K562 (cell line): Measurements from ENCODE around the gene AP2M1. TPM values are rescaled to one million over a fixed set of nuclear protein-coding genes. Genes with fewer than 3 reads are reported as not detected.

Experiments used
- ELF1 ChIP-seq: fragments of 200-800 bp; sonication (Bioruptor generic); IDR thresholded peaks from 2 replicates; pipeline ENCODE4 v1.6.1; 2016; ENCODE audit warnings: missing genetic modification characterization, missing compliant biosample characterization
- FOSL1 ChIP-seq: fragments of 200-800 bp; sonication (Bioruptor generic); conservative IDR thresholded peaks from 2 replicates; pipeline ENCODE4 v1.6.1; 2016; ENCODE audit warnings: missing genetic modification characterization, missing compliant biosample characterization
- IRF2 ChIP-seq: sonication (generic); formaldehyde crosslinking; IDR thresholded peaks from 2 replicates; pipeline ENCODE4 v1.8.1; 2022; ENCODE audit warnings: mild to moderate bottlenecking, missing genetic modification reagents
- JUN ChIP-seq, 2 experiments: sonication (generic) in 1 of 2; formaldehyde crosslinking in 1 of 2; IDR thresholded peaks; 2 replicates each; pipeline versions ENCODE4 v1.6.1 to v1.8.0; 2012 to 2022; ENCODE audit warnings: borderline replicate concordance in 2 of 2, mild to moderate bottlenecking in 2 of 2, improper control_type of control experiment in 1 of 2, low read depth in 1 of 2, low read length in 1 of 2, missing genetic modification reagents in 1 of 2
- KDM1A ChIP-seq, 2 experiments: fragments of 450-650 bp; IDR thresholded peaks; 2 replicates each; pipeline ENCODE4 v1.6.1; 2016; ENCODE audit warnings: mild to moderate bottlenecking in 2 of 2
- MEF2D ChIP-seq: conservative IDR thresholded peaks from 2 replicates; pipeline ENCODE4 v1.6.1; 2016; ENCODE audit warnings: low read depth, missing genetic modification characterization, missing compliant biosample characterization
- PHF21A ChIP-seq: fragments of 450-650 bp; IDR thresholded peaks from 2 replicates; pipeline ENCODE4 v1.6.1; 2017; ENCODE audit warnings: low read depth, borderline replicate concordance
- TOE1 ChIP-seq, 2 experiments: fragments of 450-650 bp in 1 of 2; sonication (generic) in 1 of 2; formaldehyde crosslinking in 1 of 2; IDR thresholded peaks; 2 replicates each; pipeline versions ENCODE4 v1.7.1 to v1.8.0; 2016 to 2022; ENCODE audit warnings: borderline replicate concordance in 2 of 2, mild to moderate bottlenecking in 2 of 2, antibody characterized with exemption in 1 of 2, inconsistent platforms in 1 of 2, low read depth in 1 of 2, missing genetic modification reagents in 1 of 2, moderate library complexity in 1 of 2
- ZNF184 ChIP-seq: sonication (generic); formaldehyde crosslinking; IDR thresholded peaks from 2 replicates; pipeline ENCODE4 v1.5.0; 2020; ENCODE audit warnings: missing genetic modification reagents
- polyA plus RNA-seq, 8 experiments: library from polyadenylated mRNA; depleted of rRNA in 4 of 8; stranded (reverse) in 5 of 8; unstranded in 3 of 8; fragments of >200 nt; fragmentation: Nextera tagmentation in 2 of 8; fragmentation: Illumina TruSeq in 1 of 8; extraction: Ambion mirVana in 2 of 8; extraction: Trizol in 1 of 8; gene quantifications; 2 replicates each; pipeline versions ENCODE4 v1.2.1 to v1.2.3, GENCODE V29; 2011 to 2014; ENCODE audit warnings: inconsistent platforms in 1 of 8, missing spikeins in 1 of 8
- total RNA-seq, 7 experiments: library from RNA; depleted of rRNA in 6 of 7; stranded (reverse); fragments of >200 nt in 6 of 7; fragmentation: Illumina TruSeq in 2 of 7; extraction: Trizol in 2 of 7; gene quantifications; 2 replicates each; pipeline versions ENCODE4 v1.2.1 to v1.2.3, GENCODE V29; 2011 to 2021; ENCODE audit warnings: low replicate concordance in 1 of 7
- TF ChIP-seq, protein P1 (sequence below): fragments of 450-650 bp; IDR thresholded peaks from 2 replicates; pipeline ENCODE4 v1.6.1; 2017; ENCODE audit warnings: antibody characterized with exemption
- TF ChIP-seq, protein P2 (sequence below): sonication (generic); formaldehyde crosslinking; IDR thresholded peaks from 2 replicates; pipeline ENCODE4 v1.8.0; 2022; ENCODE audit warnings: mild to moderate bottlenecking, missing genetic modification reagents
- TF ChIP-seq, protein P3 (sequence below): fragments of 250-450 bp; sonication (Bioruptor Pico); IDR thresholded peaks from 2 replicates; pipeline ENCODE4 v1.8.0; 2022; ENCODE audit warnings: moderate library complexity, mild to moderate bottlenecking, inconsistent platforms
- TF ChIP-seq, protein P4 (sequence below), 3 experiments: fragments of 200-800 bp in 1 of 3; fragments of 250-450 bp in 1 of 3; fragments of 450-650 bp in 1 of 3; sonication (Bioruptor Pico) in 1 of 3; sonication (Bioruptor generic) in 1 of 3; formaldehyde crosslinking in 1 of 3; IDR thresholded peaks; 2 replicates each; pipeline versions ENCODE4 v1.6.1 to v1.8.0; 2016 to 2022; ENCODE audit warnings: mild to moderate bottlenecking in 2 of 3, missing genetic modification characterization in 2 of 3, missing compliant biosample characterization in 1 of 3, moderate library complexity in 1 of 3

The AP2M1 gene
- total and polyA plus RNA-seq, 9 of the 15 experiments (the other 6 are each of a cell fraction or from before 2014, with no cell fraction given): 118 to 505 (median 296) TPM

DNA sequence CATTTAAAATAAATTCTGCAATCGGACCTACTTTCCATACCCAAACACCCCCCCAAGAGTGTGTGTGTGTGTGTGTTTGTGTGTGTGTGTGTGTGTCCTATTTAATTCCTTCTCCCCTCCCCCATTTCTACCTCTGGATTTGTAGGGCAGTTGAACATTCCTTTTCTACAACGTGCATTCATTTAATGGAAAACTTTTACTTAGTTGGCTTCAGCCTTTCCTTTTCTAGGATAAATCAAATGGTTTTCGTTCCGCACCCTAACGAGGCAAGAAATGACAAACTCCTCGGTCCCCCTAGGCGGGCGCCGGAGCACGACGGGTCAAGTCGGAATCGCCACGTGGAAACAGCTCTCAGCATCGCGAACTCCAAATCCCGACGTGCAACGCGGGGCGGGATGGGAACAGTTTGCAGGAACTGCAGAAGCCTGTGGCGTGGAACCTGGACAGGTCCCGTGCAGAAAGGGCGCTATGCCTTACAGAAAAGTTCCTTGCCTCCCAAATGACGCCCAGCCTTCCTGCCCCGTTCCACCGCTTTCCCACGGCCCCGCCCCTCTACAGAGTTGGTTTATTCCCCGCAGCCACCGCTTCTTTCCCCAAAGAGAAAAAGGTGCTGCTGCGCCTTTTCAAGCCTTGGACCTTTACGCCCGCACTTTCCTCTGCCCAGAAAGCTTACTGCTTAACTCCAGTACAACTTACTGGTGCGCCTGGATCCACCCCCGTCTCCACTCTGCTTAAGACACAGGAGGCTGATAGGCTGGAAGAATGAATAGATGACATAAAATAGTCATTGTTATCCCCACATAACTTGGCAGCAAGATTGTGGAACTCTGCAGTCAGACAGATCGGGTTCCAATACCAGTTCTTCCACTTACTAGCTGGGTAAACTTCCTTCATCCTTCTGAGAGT, 40.6 kb upstream of the AP2M1 start (continued):
- TF ChIP-seq, protein P1, sequence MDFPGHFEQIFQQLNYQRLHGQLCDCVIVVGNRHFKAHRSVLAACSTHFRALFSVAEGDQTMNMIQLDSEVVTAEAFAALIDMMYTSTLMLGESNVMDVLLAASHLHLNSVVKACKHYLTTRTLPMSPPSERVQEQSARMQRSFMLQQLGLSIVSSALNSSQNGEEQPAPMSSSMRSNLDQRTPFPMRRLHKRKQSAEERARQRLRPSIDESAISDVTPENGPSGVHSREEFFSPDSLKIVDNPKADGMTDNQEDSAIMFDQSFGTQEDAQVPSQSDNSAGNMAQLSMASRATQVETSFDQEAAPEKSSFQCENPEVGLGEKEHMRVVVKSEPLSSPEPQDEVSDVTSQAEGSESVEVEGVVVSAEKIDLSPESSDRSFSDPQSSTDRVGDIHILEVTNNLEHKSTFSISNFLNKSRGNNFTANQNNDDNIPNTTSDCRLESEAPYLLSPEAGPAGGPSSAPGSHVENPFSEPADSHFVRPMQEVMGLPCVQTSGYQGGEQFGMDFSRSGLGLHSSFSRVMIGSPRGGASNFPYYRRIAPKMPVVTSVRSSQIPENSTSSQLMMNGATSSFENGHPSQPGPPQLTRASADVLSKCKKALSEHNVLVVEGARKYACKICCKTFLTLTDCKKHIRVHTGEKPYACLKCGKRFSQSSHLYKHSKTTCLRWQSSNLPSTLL: no peak
- TF ChIP-seq, protein P2, sequence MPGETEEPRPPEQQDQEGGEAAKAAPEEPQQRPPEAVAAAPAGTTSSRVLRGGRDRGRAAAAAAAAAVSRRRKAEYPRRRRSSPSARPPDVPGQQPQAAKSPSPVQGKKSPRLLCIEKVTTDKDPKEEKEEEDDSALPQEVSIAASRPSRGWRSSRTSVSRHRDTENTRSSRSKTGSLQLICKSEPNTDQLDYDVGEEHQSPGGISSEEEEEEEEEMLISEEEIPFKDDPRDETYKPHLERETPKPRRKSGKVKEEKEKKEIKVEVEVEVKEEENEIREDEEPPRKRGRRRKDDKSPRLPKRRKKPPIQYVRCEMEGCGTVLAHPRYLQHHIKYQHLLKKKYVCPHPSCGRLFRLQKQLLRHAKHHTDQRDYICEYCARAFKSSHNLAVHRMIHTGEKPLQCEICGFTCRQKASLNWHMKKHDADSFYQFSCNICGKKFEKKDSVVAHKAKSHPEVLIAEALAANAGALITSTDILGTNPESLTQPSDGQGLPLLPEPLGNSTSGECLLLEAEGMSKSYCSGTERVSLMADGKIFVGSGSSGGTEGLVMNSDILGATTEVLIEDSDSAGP (CRISPR knock-in tag): no peak
- TF ChIP-seq ELF1 (tag): peak; percentile 55
- TF ChIP-seq, protein P3, sequence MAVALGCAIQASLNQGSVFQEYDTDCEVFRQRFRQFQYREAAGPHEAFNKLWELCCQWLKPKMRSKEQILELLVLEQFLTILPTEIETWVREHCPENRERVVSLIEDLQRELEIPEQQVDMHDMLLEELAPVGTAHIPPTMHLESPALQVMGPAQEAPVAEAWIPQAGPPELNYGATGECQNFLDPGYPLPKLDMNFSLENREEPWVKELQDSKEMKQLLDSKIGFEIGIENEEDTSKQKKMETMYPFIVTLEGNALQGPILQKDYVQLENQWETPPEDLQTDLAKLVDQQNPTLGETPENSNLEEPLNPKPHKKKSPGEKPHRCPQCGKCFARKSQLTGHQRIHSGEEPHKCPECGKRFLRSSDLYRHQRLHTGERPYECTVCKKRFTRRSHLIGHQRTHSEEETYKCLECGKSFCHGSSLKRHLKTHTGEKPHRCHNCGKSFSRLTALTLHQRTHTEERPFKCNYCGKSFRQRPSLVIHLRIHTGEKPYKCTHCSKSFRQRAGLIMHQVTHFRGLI (CRISPR knock-in tag): no peak
- 0 out of 2 replicates have a peak, but pooled peaks have one; percentile 6 for TF ChIP-seq FOSL1 (tag)
- 0 out of 2 replicates have a peak, but pooled peaks have one; percentile 47 for TF ChIP-seq PHF21A
- 0 out of 2 replicates have a peak, but pooled peaks have one; percentile 52 for TF ChIP-seq JUN (IDR thresholded peaks at IDR 0.05; ENCODE audit: borderline replicate concordance, low read depth, low read length)
- TF ChIP-seq JUN (CRISPR knock-in tag; IDR thresholded peaks at IDR 0.05; ENCODE audit: borderline replicate concordance): no peak
- 0 out of 2 replicates have a peak, but pooled peaks have one; percentile 43 for TF ChIP-seq TOE1 (IDR thresholded peaks at IDR 0.05; ENCODE audit: borderline replicate concordance)
- TF ChIP-seq TOE1 (CRISPR knock-in tag; IDR thresholded peaks at IDR 0.05; ENCODE audit: borderline replicate concordance, low read depth): no peak
- TF ChIP-seq, protein P4, sequence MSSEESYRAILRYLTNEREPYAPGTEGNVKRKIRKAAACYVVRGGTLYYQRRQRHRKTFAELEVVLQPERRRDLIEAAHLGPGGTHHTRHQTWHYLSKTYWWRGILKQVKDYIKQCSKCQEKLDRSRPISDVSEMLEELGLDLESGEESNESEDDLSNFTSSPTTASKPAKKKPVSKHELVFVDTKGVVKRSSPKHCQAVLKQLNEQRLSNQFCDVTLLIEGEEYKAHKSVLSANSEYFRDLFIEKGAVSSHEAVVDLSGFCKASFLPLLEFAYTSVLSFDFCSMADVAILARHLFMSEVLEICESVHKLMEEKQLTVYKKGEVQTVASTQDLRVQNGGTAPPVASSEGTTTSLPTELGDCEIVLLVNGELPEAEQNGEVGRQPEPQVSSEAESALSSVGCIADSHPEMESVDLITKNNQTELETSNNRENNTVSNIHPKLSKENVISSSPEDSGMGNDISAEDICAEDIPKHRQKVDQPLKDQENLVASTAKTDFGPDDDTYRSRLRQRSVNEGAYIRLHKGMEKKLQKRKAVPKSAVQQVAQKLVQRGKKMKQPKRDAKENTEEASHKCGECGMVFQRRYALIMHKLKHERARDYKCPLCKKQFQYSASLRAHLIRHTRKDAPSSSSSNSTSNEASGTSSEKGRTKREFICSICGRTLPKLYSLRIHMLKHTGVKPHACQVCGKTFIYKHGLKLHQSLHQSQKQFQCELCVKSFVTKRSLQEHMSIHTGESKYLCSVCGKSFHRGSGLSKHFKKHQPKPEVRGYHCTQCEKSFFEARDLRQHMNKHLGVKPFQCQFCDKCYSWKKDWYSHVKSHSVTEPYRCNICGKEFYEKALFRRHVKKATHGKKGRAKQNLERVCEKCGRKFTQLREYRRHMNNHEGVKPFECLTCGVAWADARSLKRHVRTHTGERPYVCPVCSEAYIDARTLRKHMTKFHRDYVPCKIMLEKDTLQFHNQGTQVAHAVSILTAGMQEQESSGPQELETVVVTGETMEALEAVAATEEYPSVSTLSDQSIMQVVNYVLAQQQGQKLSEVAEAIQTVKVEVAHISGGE (CRISPR knock-in tag; IDR thresholded peaks at IDR 0.05): peak; percentile 60 to 95 (median 76); a peak in 4 of 6 replicates
- no peak for TF ChIP-seq ZNF184 (CRISPR knock-in tag)
- no peak for TF ChIP-seq MEF2D (tag)
- no peak for TF ChIP-seq IRF2 (CRISPR knock-in tag)
- peak in 1 of 2 experiments; percentile 15; a peak in 1 of 4 replicates for TF ChIP-seq KDM1A (IDR thresholded peaks at IDR 0.05)
